Measurements from ENCODE around the gene C20orf96. TPM values are rescaled to one million over a fixed set of nuclear protein-coding genes. Genes with fewer than 3 reads are reported as not detected.

Gene C20orf96
- total and polyA plus RNA-seq, 2 donors (not counting 3 experiments of a cell fraction or from before 2014, with no cell fraction given), result 17.0 to 17.2 TPM

DNA sequence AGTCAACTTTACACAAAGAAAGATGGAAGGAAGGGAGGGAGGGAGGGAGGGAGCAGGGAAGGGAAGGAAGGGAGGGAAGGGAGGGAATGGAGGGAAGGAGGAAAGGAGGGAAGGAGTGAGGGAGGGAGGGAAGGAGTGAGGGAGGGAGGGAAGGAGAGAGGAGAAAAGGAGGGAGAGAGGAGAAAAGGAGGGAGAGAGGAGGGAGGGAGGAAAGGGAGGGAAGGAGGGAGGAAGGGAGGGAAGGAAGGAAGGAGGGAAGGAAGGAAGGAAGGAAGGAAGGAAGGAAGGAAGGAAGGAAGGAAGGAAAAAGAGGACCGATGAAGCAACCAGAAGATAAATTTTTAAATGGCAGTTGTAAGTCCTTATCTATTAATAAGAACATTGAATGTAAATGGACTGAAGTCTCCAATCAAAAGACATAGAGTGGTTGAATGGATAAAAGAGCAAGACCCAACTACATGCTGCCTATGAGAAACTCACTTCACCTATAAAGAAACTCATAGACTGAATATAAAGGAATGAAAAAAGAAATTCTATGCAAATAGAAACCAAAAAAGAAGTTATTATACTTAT is 69.2 kb downstream of the C20orf96 start:
- Histone ChIP-seq H2AFZ (ENCODE audit: low read depth, low read length) (no peak overlapping the region), H3K36me3 (ENCODE audit: control insufficient read depth in 2 of 2, extremely low read depth in 1 of 2, insufficient read depth in 2 of 2, low read length in 2 of 2) (no peaks in the 10 kb centered on the region), H3K9ac (replicated peaks; ENCODE audit: extremely low read depth, insufficient read depth, low read length) (no peak overlapping the region), H3K79me2 (ENCODE audit: control insufficient read depth, insufficient read depth, low read length) (no peaks in the 10 kb centered on the region), H3K27ac (ENCODE audit: insufficient read depth, low read depth, low read length) (no peak overlapping the region), H4K20me1 (replicated peaks; ENCODE audit: control insufficient read depth, extremely low read depth, insufficient read depth, low read length) (no peaks in the 10 kb centered on the region), H3K9me3 (replicated peaks; ENCODE audit: control insufficient read depth, insufficient read depth, low read length) (no peaks in the 10 kb centered on the region), H3K27me3 (ENCODE audit: control insufficient read depth in 2 of 2, insufficient read depth in 2 of 2, low read length in 2 of 2) (peaks cover 10 to 23% of the 10 kb centered on the region in 2 experiments), H3K9me1 (replicated peaks; ENCODE audit: control insufficient read depth, extremely low read depth, insufficient read depth, low read length) (no peaks in the 10 kb centered on the region), H3K4me3 (replicated peaks in 1 of 3; ENCODE audit: insufficient read depth in 1 of 3, low read depth in 1 of 3, low read length in 3 of 3) (no peak overlapping the region), H3K4me2 (ENCODE audit: insufficient read depth, low read length) (no peak overlapping the region), H3K4me1 (ENCODE audit: control insufficient read depth, extremely low read depth, insufficient read depth, low read length) (no peaks in the 10 kb centered on the region)
- FAIRE-seq, result no peak
- dilution Hi-C loops (cut with MboI; ENCODE audit: extremely low pct_ligation_motif_present, low sequenced_read_pairs) (no loop called here), intact Hi-C loops (cut with micrococcal nuclease) (no loop called here)
- TF ChIP-seq, protein P1, sequence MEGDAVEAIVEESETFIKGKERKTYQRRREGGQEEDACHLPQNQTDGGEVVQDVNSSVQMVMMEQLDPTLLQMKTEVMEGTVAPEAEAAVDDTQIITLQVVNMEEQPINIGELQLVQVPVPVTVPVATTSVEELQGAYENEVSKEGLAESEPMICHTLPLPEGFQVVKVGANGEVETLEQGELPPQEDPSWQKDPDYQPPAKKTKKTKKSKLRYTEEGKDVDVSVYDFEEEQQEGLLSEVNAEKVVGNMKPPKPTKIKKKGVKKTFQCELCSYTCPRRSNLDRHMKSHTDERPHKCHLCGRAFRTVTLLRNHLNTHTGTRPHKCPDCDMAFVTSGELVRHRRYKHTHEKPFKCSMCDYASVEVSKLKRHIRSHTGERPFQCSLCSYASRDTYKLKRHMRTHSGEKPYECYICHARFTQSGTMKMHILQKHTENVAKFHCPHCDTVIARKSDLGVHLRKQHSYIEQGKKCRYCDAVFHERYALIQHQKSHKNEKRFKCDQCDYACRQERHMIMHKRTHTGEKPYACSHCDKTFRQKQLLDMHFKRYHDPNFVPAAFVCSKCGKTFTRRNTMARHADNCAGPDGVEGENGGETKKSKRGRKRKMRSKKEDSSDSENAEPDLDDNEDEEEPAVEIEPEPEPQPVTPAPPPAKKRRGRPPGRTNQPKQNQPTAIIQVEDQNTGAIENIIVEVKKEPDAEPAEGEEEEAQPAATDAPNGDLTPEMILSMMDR (IDR thresholded peaks at IDR 0.05; ENCODE audit: extremely low read depth in 1 of 2, insufficient read depth in 1 of 2, low read depth in 1 of 2, low read length in 2 of 2), result no peak
- BruUV-seq (replicated peaks), result no TSS peak
- CTCF ChIA-PET, result no interaction called here
- DNase-seq (ENCODE audit: low read depth, low spot score), result no peak
- POLR2A ChIA-PET, result no interaction called here

Other genes with a start within 250 kb of the C20orf96 start
- not detected in 2 replicates for gene DEFB125, start 203.1 kb downstream of the C20orf96 start, total RNA-seq
- not detected in 2 replicates for gene DEFB125, start 203.1 kb downstream of the C20orf96 start, polyA plus RNA-seq
- not detected in 2 replicates for gene DEFB126, start 148.2 kb downstream of the C20orf96 start, total RNA-seq
- not detected in 2 replicates for gene DEFB126, start 148.2 kb downstream of the C20orf96 start, polyA plus RNA-seq
- gene DEFB127, start 133.3 kb downstream of the C20orf96 start, total RNA-seq, result not detected in 2 replicates
- not detected in 2 replicates for gene DEFB127, start 133.3 kb downstream of the C20orf96 start, polyA plus RNA-seq
- gene DEFB128, start 101.0 kb downstream of the C20orf96 start, total RNA-seq, result not detected in 2 replicates
- not detected in 2 replicates for gene DEFB128, start 101.0 kb downstream of the C20orf96 start, polyA plus RNA-seq
- not detected in 2 replicates for gene DEFB129, start 63.5 kb downstream of the C20orf96 start, total RNA-seq
- gene DEFB129, start 63.5 kb downstream of the C20orf96 start, polyA plus RNA-seq, result not detected in 2 replicates
- gene DEFB132, start 33.0 kb downstream of the C20orf96 start, total RNA-seq, result not detected in 2 replicates
- gene DEFB132, start 33.0 kb downstream of the C20orf96 start, polyA plus RNA-seq, result not detected in 2 replicates
- 22.0 and 24.1 TPM in 2 replicates for gene ZCCHC3, start 6.8 kb upstream of the C20orf96 start, total RNA-seq
- gene ZCCHC3, start 6.8 kb upstream of the C20orf96 start, polyA plus RNA-seq, result 13.6 and 14.8 TPM in 2 replicates
- 32.2 and 37.7 TPM in 2 replicates for gene SOX12, start 34.8 kb upstream of the C20orf96 start, total RNA-seq
- gene SOX12, start 34.8 kb upstream of the C20orf96 start, polyA plus RNA-seq, result 5.7 and 6.2 TPM in 2 replicates
- 36.7 and 36.9 TPM in 2 replicates for gene NRSN2, start 56.4 kb upstream of the C20orf96 start, total RNA-seq
- gene NRSN2, start 56.4 kb upstream of the C20orf96 start, polyA plus RNA-seq, result 64.1 and 79.1 TPM in 2 replicates
- gene TRIB3, start 90.0 kb upstream of the C20orf96 start, total RNA-seq, result 32.1 and 35.3 TPM in 2 replicates
- 32.6 and 43.0 TPM in 2 replicates for gene TRIB3, start 90.0 kb upstream of the C20orf96 start, polyA plus RNA-seq
- gene RBCK1, start 117.5 kb upstream of the C20orf96 start, total RNA-seq, result 80.4 and 86.0 TPM in 2 replicates
- 82.7 and 98.3 TPM in 2 replicates for gene RBCK1, start 117.5 kb upstream of the C20orf96 start, polyA plus RNA-seq
- gene TBC1D20, start 171.8 kb upstream of the C20orf96 start, total RNA-seq, result 30.6 and 34.3 TPM in 2 replicates
- 33.3 and 36.1 TPM in 2 replicates for gene TBC1D20, start 171.8 kb upstream of the C20orf96 start, polyA plus RNA-seq